Stimulated activated naive CD4-positive, alpha-beta T cell treated with Interleukin-2 at 50 U/mL for 16 hours (primary cell): ENCODE measurements around the gene GRHL1.
"Not testable (repeated sequence)": the region's sequence is repeated elsewhere in the genome, so short reads cannot be mapped to it uniquely, and the experiment has no call there.

ENCODE experiments used
- DNase-seq: peaks from one replicate; lab custom pipeline; 2025; lab: John Stamatoyannopoulos, UW

Gene GRHL1

GRCh38 chr2:10009811-10010781, 58.6 kb downstream of the GRHL1 start:
- no peak for DNase-seq

GRCh38 chr2:10010861-10011605, 59.5 kb downstream of the GRHL1 start:
- not testable (repeated sequence) for DNase-seq

DNA sequence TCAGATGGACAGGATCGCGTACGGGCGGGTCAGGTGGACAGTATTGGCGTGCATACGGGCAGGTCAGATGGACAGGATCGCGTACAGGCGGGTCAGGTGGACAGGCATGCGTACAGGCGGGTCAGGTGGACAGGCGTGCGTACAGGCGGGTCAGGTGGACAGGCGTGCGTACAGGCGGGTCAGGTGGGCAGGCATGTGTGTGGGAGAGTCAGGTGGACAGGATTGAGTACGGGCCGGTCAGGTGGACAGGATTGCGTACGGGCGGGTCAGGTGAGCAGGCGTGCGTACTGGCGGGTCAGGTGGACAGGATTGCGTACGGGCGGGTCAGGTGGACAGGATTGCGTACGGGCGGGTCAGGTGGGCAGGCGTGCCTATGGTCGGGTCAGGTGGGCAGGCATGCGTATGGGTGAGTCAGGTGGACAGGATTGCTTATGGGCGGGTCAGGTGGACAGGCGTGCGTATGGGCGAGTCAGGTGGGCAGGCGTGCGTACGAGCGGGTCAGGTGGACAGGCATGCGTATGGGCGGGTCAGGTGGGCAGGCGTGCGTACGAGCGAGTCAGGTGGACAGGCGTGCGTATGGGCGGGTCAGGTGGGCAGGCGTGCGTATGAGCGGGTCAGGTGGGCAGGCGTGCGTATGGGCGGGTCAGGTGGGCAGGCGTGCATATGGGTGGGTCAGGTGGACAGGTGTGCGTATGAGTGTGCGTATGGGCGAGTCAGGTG, 60.3 kb downstream of the GRHL1 start:
- not testable (repeated sequence) for DNase-seq

DNA sequence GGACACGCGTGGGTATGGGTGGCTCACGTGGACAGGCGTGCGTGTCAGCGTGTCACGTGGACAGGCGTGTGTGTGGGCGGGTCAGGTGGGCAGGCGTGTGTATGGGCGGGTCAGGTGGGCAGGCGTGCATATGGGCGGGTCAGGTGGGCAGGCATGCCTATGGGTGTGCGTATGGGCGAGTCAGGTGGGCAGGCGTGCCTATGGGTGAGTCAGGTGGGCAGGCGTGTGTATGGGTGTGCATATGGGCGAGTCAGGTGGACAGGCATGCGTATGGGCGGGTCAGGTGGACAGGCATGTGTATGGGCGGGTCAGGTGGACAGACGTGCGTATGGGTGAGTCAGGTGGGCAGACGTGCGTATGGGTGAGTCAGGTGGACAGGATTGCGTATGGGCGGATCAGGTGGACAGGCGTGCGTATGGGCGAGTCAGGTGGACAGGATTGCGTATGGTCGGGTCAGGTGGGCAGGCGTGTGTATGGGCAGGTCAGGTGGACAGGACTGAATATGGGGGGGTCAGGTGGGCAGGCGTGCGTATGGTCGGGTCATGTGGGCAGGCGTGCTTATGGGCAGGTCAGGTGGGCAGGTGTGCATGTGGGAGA, 61.0 kb downstream of the GRHL1 start:
- DNase-seq = not testable (repeated sequence)

- no peak for DNase-seq
Observed at GRCh38 chr2:10012963-10013461, 61.5 kb downstream of the GRHL1 start.

- not testable (repeated sequence) for DNase-seq
Observed at GRCh38 chr2:10013651-10014417, 62.3 kb downstream of the GRHL1 start.

DNA sequence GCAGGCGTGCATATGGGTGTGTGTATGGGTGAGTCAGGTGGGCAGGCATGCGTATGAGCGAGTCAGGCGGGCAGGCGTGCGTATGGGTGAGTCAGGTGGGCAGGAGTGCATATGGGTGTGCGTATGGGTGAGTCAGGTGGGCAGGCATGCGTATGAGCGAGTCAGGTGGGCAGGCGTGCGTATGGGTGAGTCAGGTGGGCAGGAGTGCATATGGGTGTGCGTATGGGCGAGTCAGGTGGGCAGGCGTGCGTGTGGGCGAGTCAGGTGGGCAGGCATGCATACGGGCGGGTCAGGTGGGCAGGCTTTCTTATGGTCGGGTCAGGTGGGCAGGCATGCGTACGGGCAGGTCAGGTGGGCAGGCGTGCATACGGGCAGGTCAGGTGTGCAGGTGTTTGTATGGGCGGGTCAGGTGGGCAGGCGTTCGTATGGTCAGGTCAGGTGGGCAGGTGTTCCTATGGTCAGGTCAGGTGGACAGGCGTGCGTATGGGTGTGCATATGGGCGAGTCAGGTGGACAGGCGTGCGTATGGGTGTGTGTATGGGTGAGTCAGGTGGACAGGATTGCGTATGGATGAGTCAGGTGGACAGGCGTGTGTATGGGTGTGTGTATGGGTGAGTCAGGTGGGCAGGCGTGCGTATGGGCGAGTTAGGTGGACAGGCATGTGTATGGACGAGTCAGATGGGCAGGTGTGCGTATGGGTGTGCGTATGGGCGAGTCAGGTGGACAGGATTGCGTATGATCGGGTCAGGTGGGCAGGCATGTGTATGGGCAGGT, 63.1 kb downstream of the GRHL1 start:
- no peak for DNase-seq

DNA sequence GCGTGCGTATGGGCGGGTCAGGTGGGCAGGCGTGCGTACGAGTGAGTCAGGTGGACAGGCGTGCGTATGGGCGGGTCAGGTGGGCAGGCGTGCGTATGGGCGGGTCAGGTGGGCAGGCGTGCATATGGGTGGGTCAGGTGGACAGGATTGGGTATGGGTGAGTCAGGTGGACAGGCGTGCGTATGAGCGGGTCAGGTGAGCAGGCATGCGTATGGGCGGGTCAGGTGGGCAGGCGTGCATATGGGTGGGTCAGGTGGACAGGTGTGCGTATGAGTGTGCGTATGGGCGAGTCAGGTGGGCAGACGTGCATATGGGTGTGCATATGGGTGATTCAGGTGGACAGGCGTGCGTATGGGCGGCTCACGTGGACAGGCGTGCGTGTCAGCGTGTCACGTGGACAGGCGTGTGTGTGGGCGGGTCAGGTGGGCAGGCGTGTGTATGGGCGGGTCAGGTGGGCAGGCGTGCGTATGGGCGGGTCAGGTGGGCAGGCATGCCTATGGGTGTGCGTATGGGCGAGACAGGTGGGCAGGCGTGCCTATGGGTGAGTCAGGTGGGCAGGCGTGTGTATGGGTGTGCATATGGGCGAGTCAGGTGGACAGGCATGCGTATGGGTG, 64.0 kb downstream of the GRHL1 start:
- not testable (repeated sequence) for DNase-seq

DNA sequence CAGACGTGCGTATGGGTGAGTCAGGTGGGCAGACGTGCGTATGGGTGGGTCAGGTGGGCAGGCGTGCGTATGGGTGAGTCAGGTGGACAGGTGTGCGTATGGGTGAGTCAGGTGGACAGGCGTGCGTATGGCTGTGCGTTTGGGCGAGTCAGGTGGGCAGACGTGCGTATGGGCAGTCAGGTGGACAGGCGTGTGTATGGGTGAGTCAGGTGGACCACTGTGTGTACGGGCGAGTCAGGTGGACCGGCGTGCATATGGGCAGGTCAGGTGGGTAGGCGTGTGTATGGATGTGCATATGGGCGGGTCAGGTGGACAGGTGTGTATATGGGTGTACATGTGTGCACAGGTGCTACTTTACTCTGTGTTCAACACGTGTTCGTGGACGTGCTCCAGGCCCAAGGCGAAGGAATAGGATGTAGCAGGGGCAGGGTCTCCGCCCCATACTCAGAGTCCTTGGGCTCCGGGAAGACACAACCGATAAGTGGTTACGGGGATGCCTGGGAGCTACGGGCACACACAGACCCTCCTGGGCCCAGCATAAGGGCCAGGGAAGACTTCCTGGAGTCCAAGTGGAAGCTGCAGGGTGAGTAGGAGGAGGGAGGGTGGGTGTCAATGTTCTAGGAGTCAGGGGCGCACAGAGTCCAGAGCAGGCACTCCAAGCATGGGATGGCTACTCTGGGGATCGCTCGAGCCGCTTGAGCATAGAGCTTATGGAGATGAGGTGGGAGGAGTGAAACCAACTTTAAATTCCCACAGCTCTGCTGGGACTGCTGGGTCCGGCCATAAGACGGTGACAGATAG, 64.7 kb downstream of the GRHL1 start:
- no peak for DNase-seq

DNA sequence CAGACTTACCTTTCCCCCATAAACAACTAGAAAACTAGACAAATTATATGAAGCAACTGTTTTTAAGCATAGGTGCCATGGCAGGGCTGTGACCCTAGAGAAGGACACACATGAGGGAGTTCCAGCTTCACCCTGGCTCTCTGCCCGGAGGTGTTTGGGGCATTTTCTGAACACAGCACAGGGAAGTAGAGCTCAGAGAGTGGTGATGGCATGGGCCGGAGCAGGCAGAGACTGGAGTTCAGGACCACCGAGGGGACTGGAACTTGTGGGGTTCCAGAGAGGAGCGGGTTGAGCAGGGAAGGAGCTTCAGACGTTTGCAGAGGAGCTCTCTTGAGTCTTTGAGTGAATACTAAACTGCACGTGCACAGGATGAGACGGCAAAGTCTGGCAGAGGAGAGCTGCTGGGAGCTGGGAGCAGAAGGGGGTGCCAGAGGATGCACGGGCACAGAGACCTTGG, 65.3 kb downstream of the GRHL1 start:
- no peak for DNase-seq

GRCh38 chr2:10017313-10017941, 65.9 kb downstream of the GRHL1 start:
- DNase-seq = no peak

DNA sequence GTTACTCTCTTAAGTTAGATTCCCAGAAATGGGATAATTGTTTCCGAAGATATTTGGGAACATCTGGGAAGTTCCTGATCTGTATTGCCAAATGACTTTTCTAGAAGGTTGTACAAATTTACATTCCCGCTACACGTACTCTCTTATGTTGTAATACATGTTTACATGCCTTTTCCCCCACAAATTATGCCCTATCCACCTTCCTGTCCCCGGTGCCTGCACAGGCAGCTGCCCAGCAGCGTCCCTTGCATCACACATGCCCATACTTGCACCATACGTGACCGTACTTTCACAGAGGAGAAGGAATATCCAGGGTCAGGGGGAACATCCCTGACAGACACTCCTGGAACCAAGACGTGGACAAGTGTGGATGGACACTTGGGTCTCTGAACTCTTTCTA, 67.7 kb downstream of the GRHL1 start:
- DNase-seq = no peak

- no peak for DNase-seq
Observed at GRCh38 chr2:10019602-10020400, 68.3 kb downstream of the GRHL1 start.

DNA sequence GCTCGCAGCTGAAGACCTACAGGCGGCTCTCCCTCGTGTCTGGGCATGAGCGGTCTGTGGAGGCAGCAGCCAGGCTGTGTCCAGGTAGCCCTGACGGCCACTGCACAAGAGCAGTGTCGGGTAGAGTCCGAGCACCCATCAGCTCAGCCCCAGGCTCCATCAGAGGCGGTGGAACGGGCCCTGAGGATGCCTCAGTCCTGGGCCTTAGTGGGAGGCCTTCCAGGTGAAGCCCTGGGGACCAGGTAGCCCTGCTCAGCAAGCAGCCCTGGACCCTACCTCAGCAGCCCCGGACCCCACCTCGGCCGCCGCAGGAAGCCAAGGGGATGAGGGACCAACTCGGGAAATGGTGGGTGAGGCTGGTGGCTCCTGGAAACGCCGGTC, 70.5 kb downstream of the GRHL1 start:
- DNase-seq = no peak

DNA sequence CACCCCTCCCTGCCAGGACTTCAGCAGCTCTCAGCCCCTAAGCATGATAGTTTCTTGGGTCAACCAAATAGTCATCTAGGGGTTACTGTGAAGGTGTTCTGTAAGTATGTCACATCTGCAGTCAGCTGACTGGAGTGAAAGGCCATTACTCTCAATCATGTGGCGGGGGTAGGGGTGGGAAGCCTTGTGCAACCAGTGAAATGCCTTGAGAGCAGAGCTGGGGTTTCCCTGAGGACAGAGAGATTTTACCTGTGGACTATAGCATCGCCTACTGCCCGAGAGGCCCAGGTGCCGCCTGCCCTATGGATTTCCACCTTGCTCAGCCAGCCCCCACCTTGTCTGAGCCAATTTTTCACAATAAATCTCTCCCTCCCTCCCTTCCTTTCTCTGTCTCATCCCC, 71.0 kb downstream of the GRHL1 start:
- no peak for DNase-seq

- no peak for DNase-seq
Observed at GRCh38 chr2:10022966-10023662, 71.6 kb downstream of the GRHL1 start.
